ENCODE data around the gene SPDYE6. TPM values are rescaled to one million over a fixed set of nuclear protein-coding genes. Genes with fewer than 3 reads are reported as not detected.
"Not testable (repeated sequence)": the region's sequence is repeated elsewhere in the genome, so short reads cannot be mapped to it uniquely, and the experiment has no call there.

Gene SPDYE6
- total RNA-seq, 1 donor from 2014 or later: not detected

DNA sequence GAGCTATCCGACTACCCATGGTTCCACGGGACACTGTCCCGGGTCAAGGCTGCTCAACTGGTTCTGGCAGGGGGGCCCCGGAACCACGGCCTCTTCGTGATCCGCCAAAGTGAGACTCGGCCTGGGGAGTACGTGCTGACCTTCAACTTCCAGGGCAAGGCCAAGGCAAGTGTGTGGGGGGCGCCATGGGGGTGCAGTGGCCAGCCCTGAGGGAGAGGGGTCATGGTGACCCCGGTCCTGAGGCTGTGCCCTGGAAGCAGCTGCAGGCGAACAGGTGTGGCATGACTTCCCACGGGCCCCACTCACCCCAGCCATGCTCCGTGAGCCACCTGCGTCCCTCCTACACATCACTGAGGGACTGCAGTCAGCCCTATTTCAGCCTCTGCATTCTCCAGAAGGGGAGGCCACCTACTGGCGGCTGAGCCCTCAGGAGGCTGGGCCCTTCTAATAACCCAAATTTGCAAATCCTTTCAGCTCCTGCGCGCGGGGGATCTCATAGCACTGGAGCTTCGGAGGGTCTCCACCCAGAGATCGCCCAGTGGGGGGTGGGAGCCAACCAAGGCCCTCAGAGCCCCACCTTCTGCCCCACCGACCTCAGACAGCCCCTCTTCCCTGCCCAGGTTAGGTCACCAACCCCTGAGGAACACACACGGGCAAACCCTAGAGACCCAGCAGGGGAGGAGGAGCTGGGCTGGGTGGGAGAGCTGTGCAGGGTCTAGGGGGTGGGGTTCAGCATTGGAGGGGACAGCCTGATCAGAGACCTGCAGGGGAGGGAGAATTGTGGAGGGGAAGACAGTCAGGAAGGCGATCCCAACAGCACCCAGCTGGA lies 38.8 kb downstream of the SPDYE6 start:
- DNase-seq (ENCODE audit: low read depth in 2 of 2): no peak

DNA sequence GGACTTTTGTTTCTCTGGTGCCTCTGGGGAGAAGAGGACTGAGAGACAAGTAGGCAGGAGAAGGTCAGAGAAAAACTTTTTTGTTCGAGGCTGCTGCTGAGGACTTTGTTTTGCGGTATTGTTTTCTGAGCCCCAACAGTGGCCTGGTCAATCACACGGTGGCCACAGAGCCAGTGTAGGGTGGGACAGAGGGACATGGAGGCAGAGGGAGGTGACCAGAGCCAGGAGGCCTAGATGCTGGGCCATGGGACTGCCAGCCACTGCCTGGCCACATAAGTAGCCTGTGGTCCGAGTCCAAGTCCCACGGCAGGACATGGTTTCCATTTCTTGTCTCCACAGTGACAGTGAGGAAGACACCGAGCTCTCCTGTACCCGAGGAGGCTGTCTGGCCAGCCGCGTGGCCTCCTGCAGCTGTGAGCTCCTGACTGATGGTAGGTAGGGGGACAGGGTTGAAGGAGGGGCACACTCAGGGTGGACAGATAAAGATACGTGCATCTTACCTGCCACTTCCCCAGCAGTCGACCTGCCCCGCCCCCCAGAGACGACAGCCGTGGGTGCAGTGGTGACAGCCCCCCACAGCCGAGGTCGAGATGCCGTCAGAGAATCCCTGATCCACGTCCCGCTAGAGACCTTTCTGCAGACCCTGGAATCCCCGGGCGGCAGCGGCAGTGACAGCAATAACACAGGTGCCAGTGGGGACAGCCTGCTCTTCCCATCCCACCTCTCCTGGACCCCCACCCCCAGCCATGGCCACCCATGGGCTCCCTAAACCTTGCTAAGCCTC lies 42.1 kb downstream of the SPDYE6 start:
- DNase-seq (ENCODE audit: low read depth in 2 of 2): no peak

DNA sequence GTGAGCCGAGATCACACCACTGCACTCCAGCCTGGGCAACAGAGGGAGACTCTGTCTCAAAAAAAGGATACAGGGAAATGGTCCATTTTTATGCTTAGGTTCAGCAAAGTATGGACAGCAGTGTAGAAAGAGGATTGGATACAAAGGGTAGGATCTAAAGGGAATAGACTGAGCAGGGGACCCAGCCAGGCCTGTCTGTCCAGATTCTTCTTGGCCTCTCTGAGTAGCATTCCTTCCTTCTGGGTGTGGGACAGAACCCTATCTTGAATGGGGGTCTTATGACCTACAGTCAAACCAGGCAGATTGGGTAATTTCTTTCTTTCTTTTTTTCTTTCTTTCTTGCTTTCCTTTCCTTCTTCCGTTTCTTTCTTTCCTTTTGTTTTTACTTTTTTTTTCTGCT lies 43.9 kb downstream of the SPDYE6 start:
- DNase-seq (ENCODE audit: low read depth in 2 of 2): no peak

DNA sequence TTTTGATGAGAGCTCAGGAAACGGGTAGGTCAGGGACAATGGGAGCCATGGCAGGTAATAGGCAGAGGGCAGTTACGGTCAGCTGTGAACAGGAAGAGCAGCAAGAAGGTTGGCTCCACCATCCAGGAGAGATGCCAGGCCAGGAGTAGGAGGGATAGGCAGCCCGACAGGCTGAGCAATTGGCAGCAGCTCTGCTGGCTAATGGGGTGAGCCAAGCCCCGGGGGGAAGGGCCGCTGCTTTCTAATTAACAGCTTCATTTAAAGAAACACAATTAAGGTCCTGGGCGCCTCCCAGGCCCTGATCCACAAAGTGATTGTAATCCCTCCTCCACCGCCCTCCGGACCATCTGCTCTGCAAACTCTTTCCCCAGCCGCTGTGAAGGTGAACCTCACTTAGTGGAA lies 45.8 kb downstream of the SPDYE6 start:
- DNase-seq (ENCODE audit: low read depth in 2 of 2): no peak

DNA sequence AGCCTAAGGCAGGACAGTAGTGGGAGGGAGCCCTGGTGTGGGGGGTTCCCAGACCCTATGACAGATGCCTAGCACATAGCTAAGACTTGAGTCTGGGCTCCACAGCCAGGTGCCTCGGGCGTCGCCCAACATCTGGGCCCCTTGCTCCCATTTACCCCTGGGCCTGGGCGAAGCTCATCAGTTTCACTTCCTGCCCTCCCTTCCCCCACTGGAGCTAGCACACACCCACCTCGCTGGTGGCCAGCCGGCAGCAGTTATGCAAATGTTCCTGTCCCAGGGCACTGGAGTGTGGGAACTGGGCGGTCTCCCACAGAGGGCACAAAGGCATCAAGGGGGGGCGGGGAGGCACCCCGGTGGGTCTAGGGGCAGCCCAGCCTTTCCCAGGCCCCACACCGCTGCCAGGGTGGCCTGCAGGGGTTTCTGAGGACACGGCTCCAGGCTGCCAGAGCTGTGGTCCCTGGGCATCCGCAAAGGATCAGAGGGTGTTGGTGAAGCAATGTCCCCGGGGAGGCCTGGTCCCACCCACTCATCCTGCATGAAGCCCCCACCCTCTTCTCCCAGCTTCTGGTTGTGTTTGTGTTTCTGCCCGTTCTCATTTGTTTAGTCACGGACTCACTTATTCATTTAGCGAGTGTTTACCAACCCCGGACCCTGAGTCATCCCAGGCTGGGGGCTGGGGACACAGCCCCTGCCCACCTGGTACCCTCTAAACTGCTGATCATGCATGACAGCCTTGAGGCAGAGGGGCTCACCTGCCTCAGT lies 49.1 kb downstream of the SPDYE6 start:
- DNase-seq (ENCODE audit: low read depth in 2 of 2): peak; percentile 36 to 43

DNA sequence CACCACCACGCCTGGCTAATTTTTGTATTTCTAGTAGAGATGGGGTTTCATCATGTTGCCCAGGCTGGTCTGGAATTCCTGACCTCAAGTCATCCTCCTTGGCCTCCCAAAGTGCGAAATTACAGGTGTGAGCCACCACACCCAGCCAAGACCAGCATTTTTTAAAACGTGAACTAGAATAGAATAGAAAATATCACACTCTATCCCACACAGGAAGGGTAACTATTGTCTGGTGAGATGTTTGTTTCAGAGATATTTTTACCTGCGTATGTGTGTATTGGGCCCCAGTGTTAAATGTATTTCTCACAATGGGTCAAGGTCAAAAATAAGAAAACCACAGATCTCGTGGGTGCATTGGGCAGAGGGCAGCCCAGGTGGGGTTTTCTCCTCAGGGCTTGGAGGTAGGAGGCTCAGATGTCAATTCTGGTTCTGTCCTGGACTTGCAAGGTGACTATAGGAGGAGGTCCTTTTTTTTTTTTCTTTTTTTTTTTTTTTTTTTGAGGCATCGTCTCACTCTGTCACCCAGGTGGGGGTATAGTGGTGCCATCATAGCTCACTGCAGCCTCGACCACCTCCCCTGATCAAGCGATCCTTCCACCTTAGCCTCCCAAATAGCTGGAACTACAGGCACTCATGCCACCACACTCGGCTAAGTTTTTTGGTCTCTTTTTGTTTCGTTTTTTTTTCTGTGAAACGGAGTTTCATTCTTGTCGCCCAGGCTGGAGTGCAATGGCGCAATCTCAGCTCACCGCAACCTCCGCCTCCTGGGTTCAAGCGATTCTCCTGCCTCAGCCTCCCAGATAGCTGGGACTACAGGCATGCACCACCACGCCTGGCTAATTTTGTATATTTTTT lies 50.6 kb downstream of the SPDYE6 start:
- no peak for DNase-seq (ENCODE audit: low read depth in 2 of 2)

DNA sequence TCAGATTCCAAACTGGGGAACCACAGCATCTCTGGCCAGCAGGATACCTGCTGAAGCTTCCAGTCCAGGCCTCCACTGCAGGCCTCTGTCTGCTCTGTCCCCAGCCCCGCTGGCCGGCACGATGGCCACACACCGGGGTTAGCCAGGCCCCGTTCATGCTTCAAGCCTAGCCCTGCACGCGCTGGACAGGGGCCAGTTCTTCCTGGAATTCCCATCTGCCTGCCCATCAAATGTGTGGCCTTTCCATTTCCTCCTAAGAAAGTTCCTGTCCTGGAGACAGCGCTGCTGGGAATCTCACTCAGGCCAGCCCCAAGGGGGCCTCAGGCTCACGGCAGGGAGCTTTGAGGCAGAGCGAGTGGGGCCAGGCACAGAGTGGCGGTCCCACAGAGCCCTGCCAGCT lies 51.6 kb downstream of the SPDYE6 start:
- peak in 1 of 2 donors; percentile 26 for DNase-seq (ENCODE audit: low read depth in 2 of 2)

DNA sequence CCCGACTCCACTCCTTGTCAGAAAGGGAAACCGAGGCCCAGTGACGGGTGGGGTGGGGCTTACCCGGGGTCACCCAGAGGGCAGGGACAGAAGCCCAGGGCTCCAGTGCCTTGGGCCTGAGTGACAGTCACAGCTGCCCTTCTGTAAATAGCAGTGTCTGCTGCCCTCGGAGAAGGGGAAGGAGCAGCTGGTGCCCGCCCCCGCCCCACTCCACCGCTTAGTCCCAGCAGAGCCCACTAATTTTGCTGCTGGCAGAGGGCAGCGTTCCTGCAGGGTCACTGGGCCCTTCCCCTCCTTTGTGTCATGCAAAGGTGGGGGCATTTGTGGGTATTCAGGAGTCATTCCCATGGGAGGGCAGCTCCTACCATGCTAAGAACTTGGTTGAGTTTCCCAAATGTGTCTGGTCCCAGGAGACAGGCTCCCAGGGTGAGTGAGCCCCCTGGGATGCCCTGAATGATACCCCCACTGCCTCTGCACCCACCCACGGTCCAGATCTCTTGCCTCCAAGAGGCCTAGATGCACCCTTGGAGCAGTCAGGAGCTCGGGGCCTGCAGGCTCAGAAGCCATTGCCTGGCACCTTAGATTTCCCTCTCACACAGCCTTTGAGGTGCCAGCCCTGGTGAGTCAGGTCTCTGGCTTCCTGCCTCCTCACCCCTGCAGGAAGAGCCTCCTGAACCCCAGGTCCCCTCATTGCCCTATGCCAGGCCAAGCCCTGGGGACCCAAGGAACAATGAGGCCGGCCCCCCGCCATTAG lies 52.4 kb downstream of the SPDYE6 start:
- no peak for DNase-seq (ENCODE audit: low read depth in 2 of 2)

DNA sequence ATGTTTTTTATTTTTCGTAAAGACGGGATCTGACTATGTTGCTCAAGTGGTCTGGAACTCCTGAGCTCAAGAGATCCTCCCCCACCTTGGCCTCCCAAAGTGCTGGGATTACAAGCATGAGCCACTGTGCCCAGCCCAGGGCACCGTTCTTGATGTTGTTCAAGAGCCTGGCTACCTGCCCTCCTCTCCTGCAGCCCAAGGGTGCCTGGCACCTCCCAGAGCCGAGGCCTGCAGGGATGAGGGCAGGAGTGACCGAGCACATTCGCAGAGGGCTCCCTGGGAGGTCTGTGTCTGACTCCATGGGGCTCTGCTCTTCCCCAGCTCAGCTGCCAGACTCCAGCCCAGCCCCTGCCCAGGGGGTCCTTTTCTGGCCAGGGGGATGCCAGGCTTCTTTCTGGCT lies 54.2 kb downstream of the SPDYE6 start:
- DNase-seq (ENCODE audit: low read depth in 2 of 2): no peak

DNA sequence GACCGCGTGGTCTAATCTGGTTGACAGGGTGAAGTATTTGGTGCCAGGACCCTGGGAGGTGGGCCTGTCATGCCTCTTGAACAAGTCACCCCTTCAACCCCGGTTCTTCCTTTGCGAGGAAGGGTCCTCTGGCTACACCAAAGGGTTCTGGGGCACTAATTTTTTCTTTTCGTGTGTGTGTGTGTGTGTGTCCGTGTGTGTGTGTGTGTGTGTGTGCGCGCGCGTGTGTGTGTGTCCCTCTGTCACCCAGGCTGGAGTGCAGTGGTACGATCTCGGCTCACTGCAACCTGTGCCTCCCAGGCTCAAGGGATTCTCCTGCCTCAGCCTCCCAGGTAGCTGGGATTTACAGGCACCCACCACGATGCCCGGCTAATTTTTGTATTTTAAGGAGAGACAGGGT lies 54.9 kb downstream of the SPDYE6 start:
- not testable (repeated sequence) for DNase-seq (ENCODE audit: low read depth in 2 of 2)

DNA sequence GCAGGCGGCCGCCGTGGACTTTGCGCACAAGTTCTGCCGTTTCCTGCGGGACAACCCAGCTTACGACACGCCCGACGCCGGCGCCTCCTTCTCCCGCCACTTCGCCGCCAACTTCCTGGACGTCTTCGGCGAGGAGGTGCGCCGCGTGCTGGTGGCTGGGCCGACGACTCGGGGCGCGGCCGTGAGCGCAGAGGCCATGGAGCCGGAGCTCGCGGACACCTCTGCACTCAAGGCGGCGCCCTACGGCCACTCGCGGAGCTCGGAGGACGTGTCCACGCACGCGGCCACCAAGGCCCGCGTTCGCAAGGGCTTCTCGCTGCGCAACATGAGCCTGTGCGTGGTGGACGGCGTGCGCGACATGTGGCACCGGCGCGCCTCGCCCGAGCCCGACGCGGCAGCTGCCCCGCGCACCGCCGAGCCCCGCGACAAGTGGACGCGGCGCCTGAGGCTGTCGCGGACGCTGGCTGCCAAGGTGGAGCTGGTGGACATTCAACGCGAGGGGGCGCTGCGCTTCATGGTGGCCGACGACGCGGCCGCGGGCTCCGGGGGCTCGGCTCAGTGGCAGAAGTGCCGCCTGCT lies 55.5 kb downstream of the SPDYE6 start:
- DNase-seq (ENCODE audit: low read depth in 2 of 2): peak; percentile 30 to 60

DNA sequence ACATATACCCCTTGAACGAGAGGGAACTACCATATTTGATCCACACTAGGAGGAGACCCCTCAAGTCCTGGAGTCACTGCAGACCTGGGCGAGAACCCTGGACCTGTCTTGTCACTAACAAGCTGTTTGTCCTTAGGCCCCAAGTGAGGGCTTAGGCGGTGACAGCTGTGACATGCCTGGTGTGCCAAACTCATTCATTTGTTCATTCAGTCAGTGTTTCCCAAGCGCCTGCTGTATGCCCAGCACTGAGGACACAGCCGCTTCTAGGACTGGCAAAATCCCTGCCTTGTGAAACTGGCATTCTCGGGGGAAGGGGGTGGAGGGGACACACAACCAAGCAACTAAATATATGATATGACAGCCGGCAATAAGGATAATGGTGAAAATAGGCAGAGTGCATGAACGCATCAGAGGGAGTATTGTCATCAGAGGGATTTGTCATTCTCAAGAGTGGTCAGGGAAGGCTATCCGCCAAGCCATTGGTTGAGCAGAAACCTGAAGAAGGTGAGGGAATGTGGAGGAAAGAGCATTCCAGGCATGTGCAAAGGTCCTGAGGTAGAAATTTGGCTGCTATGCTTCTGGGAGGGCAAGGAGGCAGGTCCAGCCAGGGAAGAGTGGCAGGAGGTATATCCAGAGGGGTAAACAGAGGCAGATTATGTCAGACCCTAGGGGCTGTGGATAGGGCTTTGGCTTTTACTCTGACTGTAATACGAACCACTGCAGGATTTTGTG lies 58.6 kb downstream of the SPDYE6 start:
- DNase-seq (ENCODE audit: low read depth in 2 of 2): no peak

DNA sequence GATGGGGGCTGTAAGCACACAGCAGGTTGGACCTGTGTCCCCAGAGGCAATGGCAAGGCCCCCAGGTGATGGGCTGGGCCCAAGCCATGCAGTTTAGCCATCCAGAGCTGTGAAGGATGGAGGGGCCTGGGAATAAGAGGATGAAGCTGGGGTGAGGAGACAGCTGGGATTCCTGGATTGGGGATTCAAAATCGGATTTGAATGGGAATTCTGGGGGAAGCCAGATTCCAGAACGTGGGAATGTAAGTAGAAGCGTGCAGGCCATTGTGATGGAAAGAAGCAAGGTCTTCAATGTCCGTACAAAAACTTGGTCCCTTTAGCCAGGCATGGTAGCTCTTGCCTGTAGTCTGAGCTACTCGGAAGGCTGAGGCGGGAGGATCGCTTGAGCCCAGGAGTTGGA lies 59.7 kb downstream of the SPDYE6 start:
- DNase-seq (ENCODE audit: low read depth in 2 of 2): no peak

DNA sequence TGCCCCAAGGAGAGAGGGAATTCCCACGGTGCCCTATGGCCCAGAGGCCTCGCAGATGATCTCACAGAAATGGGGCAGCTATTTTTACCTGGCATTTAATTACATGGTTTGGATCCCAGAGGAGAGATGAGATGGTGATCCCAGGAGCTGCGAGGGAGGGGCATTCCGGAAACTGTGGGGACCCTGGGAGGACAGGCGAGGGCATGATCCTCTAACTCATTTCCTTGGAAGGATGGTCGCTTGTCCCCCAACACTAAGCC lies 60.1 kb downstream of the SPDYE6 start:
- DNase-seq (ENCODE audit: low read depth in 2 of 2): no peak

Other genes with a start within 250 kb of the SPDYE6 start
- gene SH2B2, start 69.6 kb downstream of the SPDYE6 start, total RNA-seq: 0.51 and 0.76 TPM in 2 replicates
- gene PRKRIP1, start 39.9 kb upstream of the SPDYE6 start, total RNA-seq: 8.0 and 10.6 TPM in 2 replicates
- gene ORAI2, start 77.1 kb upstream of the SPDYE6 start, total RNA-seq: 57.9 and 106 TPM in 2 replicates
- 8.1 and 13.0 TPM in 2 replicates for gene ALKBH4, start 108.4 kb upstream of the SPDYE6 start, total RNA-seq
- gene LRWD1, start 108.5 kb upstream of the SPDYE6 start, total RNA-seq: 19.5 and 24.1 TPM in 2 replicates
- 26.2 and 32.1 TPM in 2 replicates for gene POLR2J, start 122.5 kb upstream of the SPDYE6 start, total RNA-seq
- gene RASA4B, start 161.3 kb upstream of the SPDYE6 start, total RNA-seq: 2.6 and 2.8 TPM in 2 replicates
- 0.90 and 2.3 TPM in 2 replicates for gene UPK3BL2, start 187.3 kb upstream of the SPDYE6 start, total RNA-seq
- gene SPDYE2, start 194.8 kb upstream of the SPDYE6 start, total RNA-seq: not detected in 2 replicates
- gene POLR2J3, start 216.1 kb upstream of the SPDYE6 start, total RNA-seq: 16.9 and 25.2 TPM in 2 replicates